ENCODE data around the gene CDH23. TPM values are rescaled to one million over a fixed set of nuclear protein-coding genes. Genes with fewer than 3 reads are reported as not detected.
A peak's percentile ranks its signal among the peaks of the same experiment; 100 is the strongest.

Gene CDH23
- total and polyA plus RNA-seq, 2 experiments from 2014 or later = 0.08 TPM; not detected in 1

GRCh38 chr10:71696628-71697326, 300.1 kb downstream of the CDH23 start:
- WGBS, 2 experiments (ENCODE audit: low coverage in 1 of 2, low lambda C conversion rate in 2 of 2, missing lambda C conversion rate in 2 of 2) = 41 to 45% methylated on average over 9 to 10 of the region's 10 CpGs
- DNase-seq = peak; percentile 55
- H3K9me3 ChIP-seq (ENCODE audit: low read depth) = no peaks in the 10 kb centered on the region

GRCh38 chr10:71697938-71698709, 301.4 kb downstream of the CDH23 start:
- Histone ChIP-seq H4K20me1 (ENCODE audit: insufficient read depth) (no peaks in the 10 kb centered on the region), H3K79me2 (ENCODE audit: insufficient read depth) (no peaks in the 10 kb centered on the region), H3K9me2 (ENCODE audit: insufficient read depth) (no peaks in the 10 kb centered on the region), H3K9ac (no peak overlapping the region), H3K27me3 (replicated peaks; ENCODE audit: insufficient read depth) (no peaks in the 10 kb centered on the region; the same call in none of the 2 replicates), H3K4me1 (ENCODE audit: insufficient read depth) (no peaks in the 10 kb centered on the region), H3K4me2 (ENCODE audit: unreplicated experiment) (no peak overlapping the region), H3K4me3 (no peak overlapping the region), H3F3A (ENCODE audit: insufficient read depth) (no peaks in the 10 kb centered on the region), H2AFZ (no peak overlapping the region), H3K27ac (no peak overlapping the region), H3K9me3 (ENCODE audit: low read depth) (no peaks in the 10 kb centered on the region), H3K36me3 (ENCODE audit: low read depth) (no peaks in the 10 kb centered on the region)
- no peak for DNase-seq
- 45 to 52% methylated on average over 5 to 7 of the region's 7 CpGs for WGBS, 2 experiments (ENCODE audit: low coverage in 1 of 2, low lambda C conversion rate in 2 of 2, missing lambda C conversion rate in 2 of 2)
- TF ChIP-seq EZH2 (IDR thresholded peaks at IDR 0.05; ENCODE audit: insufficient read depth, poor library complexity, severe bottlenecking) (no peak), EZH2phosphoT487 (IDR thresholded peaks at IDR 0.05; ENCODE audit: insufficient read depth, low read depth) (no peak)
- in situ Hi-C loops (cut with MboI) = no loop called here

More at GRCh38 chr10:71696628-71697326, 300.1 kb downstream of the CDH23 start:
- no peaks in the 10 kb centered on the region; the same call in none of the 2 replicates for H3K27me3 ChIP-seq (replicated peaks; ENCODE audit: insufficient read depth)
- no peaks in the 10 kb centered on the region for H4K20me1 ChIP-seq (ENCODE audit: insufficient read depth)
- no peaks in the 10 kb centered on the region for H3F3A ChIP-seq (ENCODE audit: insufficient read depth)
- H3K4me3 ChIP-seq = no peak overlapping the region
- in situ Hi-C loops (cut with MboI) = no loop called here
- no peak overlapping the region for H3K9ac ChIP-seq
- no peak for TF ChIP-seq EZH2 (IDR thresholded peaks at IDR 0.05; ENCODE audit: insufficient read depth, poor library complexity, severe bottlenecking)
- no peak for TF ChIP-seq EZH2phosphoT487 (IDR thresholded peaks at IDR 0.05; ENCODE audit: insufficient read depth, low read depth)
- H2AFZ ChIP-seq = no peak overlapping the region
- no peak overlapping the region for H3K27ac ChIP-seq
- H3K79me2 ChIP-seq (ENCODE audit: insufficient read depth) = no peaks in the 10 kb centered on the region
- no peak overlapping the region for H3K4me2 ChIP-seq (ENCODE audit: unreplicated experiment)
- H3K9me2 ChIP-seq (ENCODE audit: insufficient read depth) = no peaks in the 10 kb centered on the region
- H3K4me1 ChIP-seq (ENCODE audit: insufficient read depth) = no peaks in the 10 kb centered on the region
- no peaks in the 10 kb centered on the region for H3K36me3 ChIP-seq (ENCODE audit: low read depth)

- H4K20me1 ChIP-seq (ENCODE audit: insufficient read depth) = no peaks in the 10 kb centered on the region
- no peak for TF ChIP-seq EZH2 (IDR thresholded peaks at IDR 0.05; ENCODE audit: insufficient read depth, poor library complexity, severe bottlenecking)
- no peak for TF ChIP-seq EZH2phosphoT487 (IDR thresholded peaks at IDR 0.05; ENCODE audit: insufficient read depth, low read depth)
- H3K27ac ChIP-seq = no peak overlapping the region
- in situ Hi-C loops (cut with MboI) = no loop called here
- 64 to 66% methylated on average over 5 of the region's 5 CpGs for WGBS, 2 experiments (ENCODE audit: low coverage in 1 of 2, low lambda C conversion rate in 2 of 2, missing lambda C conversion rate in 2 of 2)
- no peaks in the 10 kb centered on the region for H3K9me2 ChIP-seq (ENCODE audit: insufficient read depth)
- H3K27me3 ChIP-seq (replicated peaks; ENCODE audit: insufficient read depth) = no peaks in the 10 kb centered on the region; the same call in none of the 2 replicates
- H3K4me2 ChIP-seq (ENCODE audit: unreplicated experiment) = no peak overlapping the region
- no peak for DNase-seq
- no peak overlapping the region for H3K4me3 ChIP-seq
- H3K36me3 ChIP-seq (ENCODE audit: low read depth) = no peaks in the 10 kb centered on the region
- H3K79me2 ChIP-seq (ENCODE audit: insufficient read depth) = no peaks in the 10 kb centered on the region
- H3K9me3 ChIP-seq (ENCODE audit: low read depth) = no peaks in the 10 kb centered on the region
- no peaks in the 10 kb centered on the region for H3F3A ChIP-seq (ENCODE audit: insufficient read depth)
- no peak overlapping the region for H2AFZ ChIP-seq
- H3K4me1 ChIP-seq (ENCODE audit: insufficient read depth) = no peaks in the 10 kb centered on the region
- no peak overlapping the region for H3K9ac ChIP-seq
Measured at GRCh38 chr10:71698737-71699136, 302.0 kb downstream of the CDH23 start.

- no peaks in the 10 kb centered on the region for H3F3A ChIP-seq (ENCODE audit: insufficient read depth)
- H3K4me2 ChIP-seq (ENCODE audit: unreplicated experiment) = no peak overlapping the region
- TF ChIP-seq EZH2 (IDR thresholded peaks at IDR 0.05; ENCODE audit: insufficient read depth, poor library complexity, severe bottlenecking) (no peak), EZH2phosphoT487 (IDR thresholded peaks at IDR 0.05; ENCODE audit: insufficient read depth, low read depth) (no peak)
- H3K27me3 ChIP-seq (replicated peaks; ENCODE audit: insufficient read depth) = no peaks in the 10 kb centered on the region; the same call in none of the 2 replicates
- WGBS, 2 experiments (ENCODE audit: low coverage in 1 of 2, low lambda C conversion rate in 2 of 2, missing lambda C conversion rate in 2 of 2) = 68 to 70% methylated on average over 9 to 11 of the region's 11 CpGs
- H3K27ac ChIP-seq = no peak overlapping the region
- no peak for DNase-seq
- in situ Hi-C loops (cut with MboI) = no loop called here
- H3K9ac ChIP-seq = no peak overlapping the region
- no peak overlapping the region for H3K4me3 ChIP-seq
- no peaks in the 10 kb centered on the region for H4K20me1 ChIP-seq (ENCODE audit: insufficient read depth)
- H3K4me1 ChIP-seq (ENCODE audit: insufficient read depth) = no peaks in the 10 kb centered on the region
- H3K9me3 ChIP-seq (ENCODE audit: low read depth) = no peaks in the 10 kb centered on the region
- H3K36me3 ChIP-seq (ENCODE audit: low read depth) = no peaks in the 10 kb centered on the region
- no peak overlapping the region for H2AFZ ChIP-seq
- no peaks in the 10 kb centered on the region for H3K9me2 ChIP-seq (ENCODE audit: insufficient read depth)
- no peaks in the 10 kb centered on the region for H3K79me2 ChIP-seq (ENCODE audit: insufficient read depth)
Measured at GRCh38 chr10:71700731-71701368, 304.1 kb downstream of the CDH23 start.

All from GM23248 (cell line).